Adrenal gland (tissue), 5 donors: Measurements from ENCODE around the gene ATF7.

ENCODE experiments used
- CTCF ChIP-seq, 6 experiments: fragments of 450-650 bp in 4 of 6; fragments of 200-600 bp in 2 of 6; sonication (generic) in 1 of 6; IDR thresholded peaks; 1 replicate in 5 of 6; 2 replicates in 1 of 6; pipeline versions ENCODE4 v1.5.1 to v1.8.0; 2016 to 2021; ENCODE audit warnings: antibody characterized with exemption in 6 of 6, mild to moderate bottlenecking in 2 of 6, moderate library complexity in 1 of 6
- POLR2A ChIP-seq, 2 donors: fragments of 450-650 bp; IDR thresholded peaks; one replicate each; pipeline ENCODE4 v1.6.1; 2017; ENCODE audit warnings: antibody characterized with exemption in 2 of 2, mild to moderate bottlenecking in 2 of 2, moderate library complexity in 1 of 2
- donor health status: DM: no; HTN: no; CAD: no.

- no peak for TF ChIP-seq CTCF (IDR thresholded peaks at IDR 0.05)
- TF ChIP-seq POLR2A (IDR thresholded peaks at IDR 0.05) = no peak
Measured at GRCh38 chr12:53467082-53467481, 159.1 kb downstream of the ATF7 start.
